HepG2 (cell line): ENCODE measurements around the gene SYNPO. TPM values are rescaled to one million over a fixed set of nuclear protein-coding genes. Genes with fewer than 3 reads are reported as not detected.
A peak's percentile ranks its signal among the peaks of the same experiment; 100 is the strongest.

Source experiments
- ATAC-seq: fragments of 200-7000 bp; cut with Tn5 transposase; 3 replicates; pipeline ENCODE4 v1.9.1; 2020; ENCODE audit warnings: mild to moderate bottlenecking, moderate library complexity
- BruUV-seq: library from RNA; stranded (reverse); fragments of 400-500 nt; replicated peaks from 2 replicates; lab custom pipeline; 2021; lab: Mats Ljungman, UMichigan
- CTCF ChIA-PET: fragments of 300-600 bp; formaldehyde crosslinking; extraction: SDS; loops from one replicate; lab custom pipeline; 2021; ENCODE audit warnings: low total read pairs, inconsistent platforms, low intra/inter-chr PET ratio; lab: Yijun Ruan, JAX
- POLR2A ChIA-PET: fragments of 350-600 bp; sonication (Branson Sonifier 250); formaldehyde crosslinking; loops from one replicate; lab custom pipeline; 2020; ENCODE audit warnings: antibody characterized with exemption, inconsistent platforms; lab: Yijun Ruan, JAX
- DNase-seq: peaks from one replicate; pipeline ENCODE4 v3.0.0-alpha.2; 2015; ENCODE audit warnings: low spot score
- FAIRE-seq: peaks from 3 replicates; lab custom pipeline; 2011; peaks lifted over from hg19 to GRCh38; lab: Jason Lieb, UNC
- H2AFZ ChIP-seq: one replicate; pipeline ENCODE4 v1.6.1; 2011; ENCODE audit warnings: low read length, inconsistent platforms
- H3K27ac ChIP-seq: fragments of 300-600 bp; 3 replicates; pipeline ENCODE4 v1.8.0; 2011; ENCODE audit warnings: mixed run types, mild to moderate bottlenecking, mixed read lengths, low read length, inconsistent platforms; ENCODE audit not compliant: insufficient read depth; ENCODE audit errors: extremely low read length
- H3K27me3 ChIP-seq, 2 experiments: fragments of 200-600 bp in 1 of 2; 2 replicates in 1 of 2; 3 replicates in 1 of 2; pipeline versions ENCODE4 v1.6.0 to v1.8.0; 2011; ENCODE audit warnings: low read length in 2 of 2, mild to moderate bottlenecking in 2 of 2, moderate library complexity in 2 of 2, inconsistent platforms in 1 of 2; ENCODE audit not compliant: insufficient read depth in 2 of 2, control insufficient read depth in 1 of 2
- H3K36me3 ChIP-seq, 2 experiments: fragments of 200-600 bp in 1 of 2; replicated peaks in 1 of 2; 2 replicates in 1 of 2; 3 replicates in 1 of 2; pipeline versions ENCODE4 v1.5.1 to v1.8.0; 2011; ENCODE audit warnings: low read length in 2 of 2, inconsistent platforms in 1 of 2; ENCODE audit not compliant: insufficient read depth in 2 of 2, control insufficient read depth in 1 of 2
- H3K4me1 ChIP-seq: 2 replicates; pipeline ENCODE4 v1.5.1; 2012; ENCODE audit warnings: low read length, inconsistent platforms; ENCODE audit not compliant: insufficient read depth
- H3K4me2 ChIP-seq: 2 replicates; pipeline ENCODE4 v1.6.0; 2011; ENCODE audit warnings: low read depth, low read length, inconsistent platforms
- H3K4me3 ChIP-seq, 3 experiments: fragments of 200-600 bp in 1 of 3; sonication (generic), shearing (Covaris generic) in 1 of 3; replicated peaks in 1 of 3; 2 replicates each; pipeline ENCODE4 v1.5.1; 2011 to 2016; ENCODE audit warnings: low read length in 3 of 3, inconsistent platforms in 2 of 3, low read depth in 2 of 3, mild to moderate bottlenecking in 2 of 3, control low read depth in 1 of 3, mixed read lengths in 1 of 3; ENCODE audit not compliant: insufficient read depth in 1 of 3
- H3K79me2 ChIP-seq: one replicate; pipeline ENCODE4 v1.6.1; 2011; ENCODE audit warnings: low read length, inconsistent platforms; ENCODE audit not compliant: insufficient read depth
- H3K9ac ChIP-seq: 2 replicates; pipeline ENCODE4 v1.6.0; 2011; ENCODE audit warnings: mild to moderate bottlenecking, low read depth, low read length, inconsistent platforms; ENCODE audit not compliant: insufficient read depth
- H3K9me3 ChIP-seq: 2 replicates; pipeline ENCODE4 v1.5.1; 2012; ENCODE audit warnings: mild to moderate bottlenecking, low read length
- H4K20me1 ChIP-seq: 2 replicates; pipeline ENCODE4 v1.6.0; 2011; ENCODE audit warnings: inconsistent platforms, mild to moderate bottlenecking, low read length, moderate library complexity; ENCODE audit not compliant: insufficient read depth
- ESRRA ChIP-seq: sonication (generic); formaldehyde crosslinking; IDR thresholded peaks from 2 replicates; pipeline ENCODE4 v1.5.1; 2020; ENCODE audit warnings: mild to moderate bottlenecking, low read depth, missing genetic modification reagents
- HNF4A ChIP-seq: sonication (generic); formaldehyde crosslinking; IDR thresholded peaks from 2 replicates; pipeline ENCODE4 v1.4.0; 2020; ENCODE audit warnings: missing genetic modification reagents
- PATZ1 ChIP-seq: sonication (generic); formaldehyde crosslinking; IDR thresholded peaks from 2 replicates; pipeline ENCODE4 v1.4.0; 2020; ENCODE audit warnings: missing genetic modification reagents
- POLR2G ChIP-seq: fragments of 200-400 bp; formaldehyde crosslinking; IDR thresholded peaks from 2 replicates; pipeline ENCODE4 v1.6.1; 2018; ENCODE audit warnings: mild to moderate bottlenecking, low read depth, low read length, moderate library complexity
- SCMH1 ChIP-seq: sonication (generic); formaldehyde crosslinking; IDR thresholded peaks from 2 replicates; pipeline ENCODE4 v1.9.0; 2021; ENCODE audit warnings: missing genetic modification reagents, mild to moderate bottlenecking, borderline replicate concordance
- SP140L ChIP-seq: sonication (generic); formaldehyde crosslinking; IDR thresholded peaks from 2 replicates; pipeline ENCODE4 v1.4.0; 2020; ENCODE audit warnings: missing genetic modification reagents, borderline replicate concordance
- TFAP4 ChIP-seq: sonication (generic); IDR thresholded peaks from 2 replicates; pipeline ENCODE4 v1.6.1; 2016; ENCODE audit warnings: low read depth, borderline replicate concordance
- TOE1 ChIP-seq: sonication (generic); formaldehyde crosslinking; IDR thresholded peaks from 2 replicates; pipeline ENCODE4 v1.4.0; 2020; ENCODE audit warnings: mild to moderate bottlenecking, missing genetic modification reagents
- ZMYM3 ChIP-seq: sonication (generic); formaldehyde crosslinking; IDR thresholded peaks from 2 replicates; pipeline ENCODE4 v1.5.1; 2020; ENCODE audit warnings: mild to moderate bottlenecking, missing genetic modification reagents
- ZNF33A ChIP-seq: sonication (generic); formaldehyde crosslinking; IDR thresholded peaks from 2 replicates; pipeline ENCODE4 v1.5.1; 2020; ENCODE audit warnings: missing genetic modification reagents, mild to moderate bottlenecking, moderate library complexity, borderline replicate concordance
- ZNF687 ChIP-seq: sonication (generic); formaldehyde crosslinking; IDR thresholded peaks from 2 replicates; pipeline ENCODE4 v1.5.1; 2020; ENCODE audit warnings: mild to moderate bottlenecking, missing genetic modification reagents, moderate library complexity
- ZNF7 ChIP-seq: IDR thresholded peaks from 2 replicates; pipeline ENCODE4 v1.6.1; 2016; ENCODE audit warnings: missing biosample characterization, missing genetic modification reagents
- ZNF768 ChIP-seq: sonication (generic); formaldehyde crosslinking; IDR thresholded peaks from 2 replicates; pipeline ENCODE4 v1.4.0; 2020; ENCODE audit warnings: missing genetic modification reagents
- WGBS: methylation state at CpG from one replicate; pipeline ENCODE4 v1.1.6; 2017; ENCODE audit warnings: low lambda C conversion rate; 5-methylcytosine and 5-hydroxymethylcytosine counted together
- in situ Hi-C: cut with HindIII; loops from 2 replicates; pipeline ENCODE4 v1.10.0; 2017; ENCODE audit warnings: low pct_unique_long_range_greater_than_20kb; ENCODE audit not compliant: extremely low pct_ligation_motif_present
- intact Hi-C: fragments of 100-400 bp; cut with micrococcal nuclease; formaldehyde crosslinking; loops from one replicate; pipeline ENCODE4 v1.10.0; 2022; ENCODE audit not compliant: unreplicated experiment
- polyA plus RNA-seq, 8 experiments: library from polyadenylated mRNA; depleted of rRNA in 3 of 8; stranded (reverse) in 7 of 8; unstranded in 1 of 8; fragments of >200 nt; fragmentation: Illumina TruSeq in 4 of 8; extraction: Trizol in 4 of 8; gene quantifications; 2 replicates each; pipeline versions ENCODE4 v1.2.1 to v1.2.3, GENCODE V29; 2011 to 2016; ENCODE audit warnings: low read depth in 4 of 8, missing spikeins in 1 of 8, mixed read lengths in 1 of 8; ENCODE audit not compliant: insufficient read depth in 1 of 8
- total RNA-seq, 5 experiments: library from RNA; depleted of rRNA; stranded (reverse); fragments of >200 nt; fragmentation: Illumina TruSeq; extraction: Trizol; gene quantifications; 2 replicates each; pipeline ENCODE4 v1.2.3, GENCODE V29; 2016; ENCODE audit warnings: low read depth in 1 of 5

SYNPO gene
- total and polyA plus RNA-seq, 2 of the 13 experiments (the other 11 are each of a cell fraction or from before 2014, with no cell fraction given), result 0.09 to 0.30 TPM

DNA sequence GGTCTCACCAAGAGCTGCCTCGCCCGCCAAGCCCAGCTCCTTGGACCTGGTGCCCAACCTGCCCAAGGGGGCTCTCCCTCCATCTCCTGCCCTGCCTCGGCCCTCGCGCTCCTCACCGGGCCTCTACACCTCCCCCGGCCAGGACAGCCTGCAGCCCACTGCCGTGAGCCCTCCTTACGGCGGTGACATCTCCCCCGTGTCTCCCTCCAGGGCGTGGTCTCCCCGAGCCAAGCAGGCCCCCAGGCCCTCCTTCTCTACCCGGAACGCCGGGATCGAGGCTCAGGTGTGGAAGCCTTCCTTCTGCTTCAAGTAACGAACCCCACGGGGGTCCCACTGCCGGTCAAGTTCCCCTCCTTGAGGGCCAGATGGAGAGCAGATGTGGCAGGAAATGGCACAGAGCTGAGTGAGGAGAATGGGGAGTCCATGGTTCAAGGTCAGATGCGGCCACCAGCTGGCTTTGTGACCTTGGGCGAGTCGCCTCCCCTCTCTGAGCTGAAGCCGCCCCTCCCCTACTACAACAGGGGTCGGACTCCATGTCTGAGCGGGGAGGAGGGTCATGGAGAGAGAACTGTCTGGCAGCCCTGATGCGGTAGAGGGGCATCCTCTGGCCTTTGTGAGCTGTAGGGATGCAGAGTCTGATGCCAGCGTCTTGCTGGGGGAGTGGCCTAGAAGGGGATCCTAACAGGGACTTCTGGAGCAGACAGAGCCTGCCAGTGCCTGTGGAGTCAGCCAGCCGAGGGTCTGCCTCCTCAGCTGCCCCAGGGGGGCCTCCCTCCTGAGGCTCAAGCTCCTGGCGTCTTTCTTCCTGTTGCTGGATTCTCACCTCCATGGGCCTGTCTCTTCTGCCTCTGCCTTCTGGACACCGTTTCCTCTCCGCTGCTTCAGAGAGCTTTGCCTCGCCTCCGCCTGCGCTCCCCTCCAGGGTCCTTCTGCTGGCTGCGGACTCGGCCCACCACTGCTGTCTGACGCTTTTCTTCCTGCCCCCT, 9.9 kb downstream of the SYNPO start:
- peak; percentile 27; the same call in 1 of the 3 replicates for ATAC-seq
- TF ChIP-seq ESRRA (CRISPR knock-in tag), result peak; percentile 87
- TF ChIP-seq ZNF33A (CRISPR knock-in tag), result no peak
- peak; percentile 33; the same call in 1 of the 2 replicates for TF ChIP-seq ZNF687 (CRISPR knock-in tag)
- no peak for TF ChIP-seq SCMH1 (CRISPR knock-in tag)
- no peak for TF ChIP-seq ZNF7
- no peak for TF ChIP-seq POLR2G
- peak; percentile 51 for TF ChIP-seq HNF4A
- no peak for TF ChIP-seq TOE1 (CRISPR knock-in tag)
- peak; percentile 24; the same call in 1 of the 2 replicates for TF ChIP-seq ZMYM3 (CRISPR knock-in tag)
- TF ChIP-seq TFAP4, result peak; percentile 32; the same call in 1 of the 2 replicates
- TF ChIP-seq ZNF768 (CRISPR knock-in tag), result peak; percentile 92
- no peak for TF ChIP-seq SP140L (CRISPR knock-in tag)
- 0 out of 2 replicates have a peak, but pooled peaks have one; percentile 14 for TF ChIP-seq PATZ1 (CRISPR knock-in tag)
- TF ChIP-seq, all 625 proteins: peak for 7
- Histone ChIP-seq H3K4me1 (peaks cover 12% of the 10 kb centered on the region), H3K4me3 (no peak overlapping the region), H3K27ac (no peak overlapping the region), H4K20me1 (no peaks in the 10 kb centered on the region), H3K27me3 (0 out of 5 replicates have a peak, but pooled peaks cover 0 to under 1% of the 10 kb centered on the region in 2 experiments), H3K9me3 (no peaks in the 10 kb centered on the region), H3K36me3 (no peaks in the 10 kb centered on the region), H2AFZ (no peak overlapping the region), H3K4me2 (no peak overlapping the region), H3K9ac (no peak overlapping the region), H3K79me2 (no peaks in the 10 kb centered on the region)
- CTCF ChIA-PET, result no interaction called here
- 69% methylated on average over 27 of the region's 38 CpGs for WGBS
- intact Hi-C loops, result no loop called here
- no TSS peak for BruUV-seq
- DNase-seq, result no peak
- POLR2A ChIA-PET, result no interaction called here
- in situ Hi-C loops, result loop anchor here (25.0 kb wide), 1 partner anchor 188 kb away; no protein-coding TSS in a partner anchor
- no peak for FAIRE-seq
